VCaP (cell line): ENCODE results near the gene SRBD1.

ENCODE experiments used
- H3K27ac ChIP-seq: fragments of 450-650 bp; 2 replicates; pipeline ENCODE4 v1.5.1; 2017
- CTCF ChIP-seq: fragments of 450-650 bp; conservative IDR thresholded peaks from 2 replicates; pipeline ENCODE4 v1.5.1; 2017; ENCODE audit warnings: mild to moderate bottlenecking, moderate library complexity

SRBD1 gene

GRCh38 chr2:45466053-45466452 is 145.0 kb downstream of the SRBD1 start:
- peak overlapping the region; percentile 31 for H3K27ac ChIP-seq
- no peak for TF ChIP-seq CTCF

GRCh38 chr2:45460825-45461224 is 150.2 kb downstream of the SRBD1 start:
- no peak for TF ChIP-seq CTCF
- H3K27ac ChIP-seq: no peak overlapping the region

- no peak overlapping the region for H3K27ac ChIP-seq
- no peak for TF ChIP-seq CTCF
These were observed 151.2 kb downstream of the SRBD1 start for GRCh38 chr2:45459860-45460259.

- H3K27ac ChIP-seq: no peak overlapping the region
- no peak for TF ChIP-seq CTCF
These were observed 152.0 kb downstream of the SRBD1 start for GRCh38 chr2:45458909-45459563.

- no peak for TF ChIP-seq CTCF
- H3K27ac ChIP-seq: no peak overlapping the region
These were observed 153.7 kb downstream of the SRBD1 start for GRCh38 chr2:45457211-45457945.

- TF ChIP-seq CTCF: no peak
- no peak overlapping the region for H3K27ac ChIP-seq
These were observed 158.2 kb downstream of the SRBD1 start for GRCh38 chr2:45452866-45453265.

GRCh38 chr2:45450634-45451033 is 160.4 kb downstream of the SRBD1 start:
- no peak overlapping the region for H3K27ac ChIP-seq
- no peak for TF ChIP-seq CTCF
